Gastroesophageal sphincter (tissue), 4 donors: ENCODE measurements around the gene EPAS1. TPM values are rescaled to one million over a fixed set of nuclear protein-coding genes. Genes with fewer than 3 reads are reported as not detected.
A peak's percentile ranks its signal among the peaks of the same experiment; 100 is the strongest.

Experiments used
- ATAC-seq: fragments of 150-250 bp; one replicate; pipeline ENCODE4 v1.9.1; 2016; ENCODE audit warnings: mild to moderate bottlenecking, moderate library complexity
- H3K27ac ChIP-seq, 4 donors: fragments of 200-600 bp; sonication (generic) in 3 of 4; 1 replicate in 3 of 4; 2 replicates in 1 of 4; pipeline ENCODE4 v1.5.1; 2016 to 2019
- H3K27me3 ChIP-seq: fragments of 200-600 bp; sonication (generic); one replicate; pipeline ENCODE4 v1.5.1; 2019
- H3K36me3 ChIP-seq, 2 donors: fragments of 200-600 bp; sonication (generic); one replicate each; pipeline ENCODE4 v1.5.1; 2019; ENCODE audit warnings: control low read depth in 1 of 2
- H3K4me1 ChIP-seq, 3 donors: fragments of 200-600 bp; sonication (generic); 1 replicate in 2 of 3; 2 replicates in 1 of 3; pipeline ENCODE4 v1.5.1; 2016 to 2019; ENCODE audit warnings: control low read depth in 2 of 3
- H3K4me3 ChIP-seq, 2 donors: fragments of 200-600 bp; sonication (generic); one replicate each; pipeline ENCODE4 v1.5.1; 2019; ENCODE audit warnings: mild to moderate bottlenecking in 1 of 2, moderate library complexity in 1 of 2
- H3K9me3 ChIP-seq, 3 donors: fragments of 200-600 bp; sonication (generic); one replicate each; pipeline ENCODE4 v1.5.1; 2017 to 2019; ENCODE audit warnings: control low read depth in 2 of 3
- CTCF ChIP-seq, 4 experiments: fragments of 200-600 bp in 2 of 4; fragments of 450-650 bp in 2 of 4; sonication (generic) in 1 of 4; IDR thresholded peaks; one replicate each; pipeline ENCODE4 v1.5.1; 2017 to 2019; ENCODE audit warnings: antibody characterized with exemption in 4 of 4, mild to moderate bottlenecking in 2 of 4, moderate library complexity in 2 of 4
- EP300 ChIP-seq: sonication (generic); formaldehyde crosslinking; IDR thresholded peaks from one replicate; pipeline ENCODE4 v1.6.1; 2017; ENCODE audit warnings: antibody characterized with exemption, mild to moderate bottlenecking
- POLR2A ChIP-seq, 2 donors: fragments of 450-650 bp; IDR thresholded peaks; one replicate each; pipeline ENCODE4 v1.6.1; 2017; ENCODE audit warnings: antibody characterized with exemption in 2 of 2, mild to moderate bottlenecking in 2 of 2, moderate library complexity in 1 of 2
- POLR2AphosphoS5 ChIP-seq: sonication (generic); formaldehyde crosslinking; IDR thresholded peaks from one replicate; pipeline ENCODE4 v1.6.1; 2017; ENCODE audit warnings: antibody characterized with exemption
- WGBS, 2 donors: methylation state at CpG; one replicate each; pipeline ENCODE4 v1.1.5; 2018; ENCODE audit warnings: low coverage in 1 of 2; 5-methylcytosine and 5-hydroxymethylcytosine counted together
- total RNA-seq, 4 donors: library from RNA; depleted of rRNA; stranded (reverse); fragments of >200 nt; gene quantifications; one replicate each; pipeline ENCODE4 v1.1.0, GENCODE V29; 2016

The EPAS1 gene
- total RNA-seq, 4 donors from 2014 or later, result 101 to 152 (median 131) TPM

GRCh38 chr2:46325182-46325928 lies 28.1 kb downstream of the EPAS1 start:
- 79 to 88% methylated on average over 3 to 4 of the region's 6 CpGs for WGBS, 2 donors
- H3K9me3 ChIP-seq, result no peaks in the 10 kb centered on the region
- no peak overlapping the region for H3K4me3 ChIP-seq
- TF ChIP-seq POLR2A (IDR thresholded peaks at IDR 0.05), result no peak
- no peak for TF ChIP-seq CTCF (IDR thresholded peaks at IDR 0.05)
- no peak for TF ChIP-seq POLR2AphosphoS5
- TF ChIP-seq EP300, result no peak
- no peaks in the 10 kb centered on the region for H3K27me3 ChIP-seq
- ATAC-seq, result no peak
- H3K27ac ChIP-seq, result no peak overlapping the region
- no peaks in the 10 kb centered on the region for H3K36me3 ChIP-seq
- H3K4me1 ChIP-seq, result peaks cover 0 to 66% (median 10%) of the 10 kb centered on the region in 3 donors

- Histone ChIP-seq H3K4me3 (no peak overlapping the region), H3K36me3 (no peaks in the 10 kb centered on the region), H3K9me3 (no peaks in the 10 kb centered on the region), H3K27me3 (no peaks in the 10 kb centered on the region), H3K27ac (no peak overlapping the region), H3K4me1 (peaks cover 0 to 66% (median 10%) of the 10 kb centered on the region in 3 donors)
- WGBS, 2 donors, result 72 to 74% methylated on average over 6 to 7 of the region's 8 CpGs
- no peak for TF ChIP-seq POLR2AphosphoS5
- no peak for TF ChIP-seq EP300
- TF ChIP-seq POLR2A (IDR thresholded peaks at IDR 0.05), result no peak
- TF ChIP-seq CTCF (IDR thresholded peaks at IDR 0.05), result no peak
- peak; percentile 51 for ATAC-seq
Observed at GRCh38 chr2:46326231-46326980, 29.2 kb downstream of the EPAS1 start.

GRCh38 chr2:46327627-46328026 lies 30.4 kb downstream of the EPAS1 start:
- H3K4me3 ChIP-seq, result no peak overlapping the region
- no peak for ATAC-seq
- H3K27me3 ChIP-seq, result no peaks in the 10 kb centered on the region
- peaks cover 0 to 77% (median 17%) of the 10 kb centered on the region in 3 donors for H3K4me1 ChIP-seq
- H3K36me3 ChIP-seq, result no peaks in the 10 kb centered on the region
- no peak for TF ChIP-seq POLR2A (IDR thresholded peaks at IDR 0.05)
- no peak for TF ChIP-seq EP300
- no peak for TF ChIP-seq POLR2AphosphoS5
- TF ChIP-seq CTCF (IDR thresholded peaks at IDR 0.05), result no peak
- 90 to 100% methylated on average over 1 to 2 of the region's 4 CpGs for WGBS, 2 donors
- H3K9me3 ChIP-seq, result no peaks in the 10 kb centered on the region
- peak overlapping the region in 1 of 4 donors; percentile 10 for H3K27ac ChIP-seq

- no peak for ATAC-seq
- Histone ChIP-seq H3K27ac (peak overlapping the region in 1 of 4 donors; percentile 10), H3K27me3 (no peaks in the 10 kb centered on the region), H3K36me3 (no peaks in the 10 kb centered on the region), H3K9me3 (no peaks in the 10 kb centered on the region), H3K4me3 (no peak overlapping the region), H3K4me1 (peaks cover 0 to 83% (median 20%) of the 10 kb centered on the region in 3 donors)
- 100% methylated on average over 1 of the region's 1 CpG; no CpG with 5 or more reads in 1 of the 2 donors for WGBS, 2 donors
- TF ChIP-seq POLR2AphosphoS5 (no peak), CTCF (IDR thresholded peaks at IDR 0.05) (no peak), POLR2A (IDR thresholded peaks at IDR 0.05) (no peak), EP300 (no peak)
Observed at GRCh38 chr2:46328291-46328690, 31.1 kb downstream of the EPAS1 start.
